NCI-H345 (cell line): ENCODE results near the gene INTS2.
"Not testable (repeated sequence)": the region's sequence is repeated elsewhere in the genome, so short reads cannot be mapped to it uniquely, and the experiment has no call there.

Experiments used
- DNase-seq: peaks from one replicate; lab custom pipeline; 2025; lab: John Stamatoyannopoulos, UW

Gene INTS2

GRCh38 chr17:61887733-61888132 lies 40.0 kb downstream of the INTS2 start:
- not testable (repeated sequence) for DNase-seq

GRCh38 chr17:61885865-61886264 lies 41.9 kb downstream of the INTS2 start:
- not testable (repeated sequence) for DNase-seq

GRCh38 chr17:61884864-61885263 lies 42.9 kb downstream of the INTS2 start:
- no peak for DNase-seq

- no peak for DNase-seq
Measured at GRCh38 chr17:61880589-61881102, 47.1 kb downstream of the INTS2 start.

GRCh38 chr17:61878984-61879612 lies 48.7 kb downstream of the INTS2 start:
- no peak for DNase-seq

- DNase-seq = no peak
Measured at GRCh38 chr17:61878520-61878919, 49.3 kb downstream of the INTS2 start.

- DNase-seq = no peak
Measured at GRCh38 chr17:61877837-61878236, 49.9 kb downstream of the INTS2 start.

GRCh38 chr17:61875804-61876203 lies 52.0 kb downstream of the INTS2 start:
- DNase-seq = no peak

- no peak for DNase-seq
Measured at GRCh38 chr17:61875285-61875684, 52.5 kb downstream of the INTS2 start.

GRCh38 chr17:61874075-61874474 lies 53.7 kb downstream of the INTS2 start:
- no peak for DNase-seq

- no peak for DNase-seq
Measured at GRCh38 chr17:61872099-61872498, 55.7 kb downstream of the INTS2 start.

- no peak for DNase-seq
Measured at GRCh38 chr17:61869138-61869537, 58.6 kb downstream of the INTS2 start.

GRCh38 chr17:61868074-61868473 lies 59.7 kb downstream of the INTS2 start:
- no peak for DNase-seq

GRCh38 chr17:61867033-61867432 lies 60.7 kb downstream of the INTS2 start:
- DNase-seq = no peak

GRCh38 chr17:61863801-61864126 lies 64.0 kb downstream of the INTS2 start:
- DNase-seq = no peak

GRCh38 chr17:61862975-61863800 lies 64.6 kb downstream of the INTS2 start, which contains the start of gene BRIP1:
Gene BRIP1, minus strand, starts transcription at chr17:61863528. Its CDS starts 1,989 bp downstream, at chr17:61861539.
- DNase-seq = peak; percentile 97

GRCh38 chr17:61862105-61862574 lies 65.6 kb downstream of the INTS2 start:
- no peak for DNase-seq

GRCh38 chr17:61860397-61860796 lies 67.4 kb downstream of the INTS2 start:
- DNase-seq = not testable (repeated sequence)

- no peak for DNase-seq
Measured at GRCh38 chr17:61856035-61856434, 71.7 kb downstream of the INTS2 start.

GRCh38 chr17:61852857-61853256 lies 74.9 kb downstream of the INTS2 start:
- DNase-seq = no peak

GRCh38 chr17:61849674-61850073 lies 78.1 kb downstream of the INTS2 start:
- DNase-seq = no peak

- DNase-seq = no peak
Measured at GRCh38 chr17:61848896-61849295, 78.9 kb downstream of the INTS2 start.

- DNase-seq = no peak
Measured at GRCh38 chr17:61848247-61848646, 79.5 kb downstream of the INTS2 start.
